Neural cell (in vitro differentiated cells): Measurements from ENCODE around the gene CWF19L2. TPM values are rescaled to one million over a fixed set of nuclear protein-coding genes. Genes with fewer than 3 reads are reported as not detected.

Experiments
- H2AFZ ChIP-seq: fragments of 200-600, 300-800 bp; sonication (generic), shearing (Covaris generic); 2 replicates; pipeline ENCODE4 v1.6.0; 2014; ENCODE audit warnings: low read depth, mild to moderate bottlenecking, antibody characterized with exemption, low read length, moderate library complexity
- H3F3A ChIP-seq: fragments of 200-600 bp; shearing (Covaris generic); 2 replicates; pipeline ENCODE4 v1.6.1; 2016; ENCODE audit warnings: mild to moderate bottlenecking, moderate library complexity, mixed read lengths, antibody characterized with exemption, low read length; ENCODE audit not compliant: insufficient read depth, poor library complexity, severe bottlenecking
- H3K27ac ChIP-seq: fragments of 200-600, 300-800 bp; sonication (generic), shearing (Covaris generic); 2 replicates; pipeline ENCODE4 v1.5.1; 2014; ENCODE audit warnings: mild to moderate bottlenecking, low read length, moderate library complexity
- H3K27me3 ChIP-seq: fragments of 300-800, 200-600 bp; sonication (generic), shearing (Covaris generic); 2 replicates; pipeline ENCODE4 v1.6.0; 2014; ENCODE audit warnings: mild to moderate bottlenecking, low read depth, low read length, moderate library complexity; ENCODE audit not compliant: insufficient read depth
- H3K36me3 ChIP-seq: fragments of 300-800, 200-600 bp; sonication (generic), shearing (Covaris generic); 2 replicates; pipeline ENCODE4 v1.5.1; 2014; ENCODE audit warnings: mild to moderate bottlenecking, antibody characterized with exemption, low read length, moderate library complexity; ENCODE audit not compliant: insufficient read depth
- H3K4me2 ChIP-seq: fragments of 300-800, 200-600 bp; sonication (generic), shearing (Covaris generic); 2 replicates; pipeline ENCODE4 v1.6.0; 2014; ENCODE audit warnings: mild to moderate bottlenecking, low read length
- H3K4me3 ChIP-seq: fragments of 300-800, 200-600 bp; sonication (generic), shearing (Covaris generic); 2 replicates; pipeline ENCODE4 v1.5.1; 2014; ENCODE audit warnings: mild to moderate bottlenecking, low read length, moderate library complexity
- H3K79me2 ChIP-seq: fragments of 200-600 bp; shearing (Covaris generic); replicated peaks from 2 replicates; pipeline ENCODE4 v1.6.0; 2014; ENCODE audit warnings: mild to moderate bottlenecking, low read length, moderate library complexity; ENCODE audit not compliant: insufficient read depth
- H3K9ac ChIP-seq: fragments of 300-800, 200-600 bp; sonication (generic), shearing (Covaris generic); 2 replicates; pipeline ENCODE4 v1.6.1; 2016; ENCODE audit warnings: mild to moderate bottlenecking, low read length, mixed read lengths
- H3K9me2 ChIP-seq: fragments of 200-600 bp; shearing (Covaris generic); 2 replicates; pipeline ENCODE4 v1.6.1; 2016; ENCODE audit warnings: mild to moderate bottlenecking, low read length, mixed read lengths; ENCODE audit not compliant: insufficient read depth
- H3K9me3 ChIP-seq: fragments of 200-600, 300-800 bp; sonication (generic), shearing (Covaris generic); 2 replicates; pipeline ENCODE4 v1.6.1; 2016; ENCODE audit warnings: mild to moderate bottlenecking, mixed run types, low read length, moderate library complexity, mixed read lengths
- H4K20me1 ChIP-seq: fragments of 200-600 bp; shearing (Covaris generic); 2 replicates; pipeline ENCODE4 v1.6.1; 2016; ENCODE audit warnings: mild to moderate bottlenecking, mixed run types; ENCODE audit not compliant: insufficient read depth
- EP300 ChIP-seq: fragments of 450-650 bp; conservative IDR thresholded peaks from 2 replicates; pipeline ENCODE4 v1.6.1; 2014; ENCODE audit warnings: antibody characterized with exemption, mild to moderate bottlenecking, moderate library complexity; ENCODE audit not compliant: poor library complexity, severe bottlenecking
- EZH2 ChIP-seq: fragments of 200-600, 300-800 bp; shearing (Covaris generic), sonication (generic); IDR thresholded peaks from 2 replicates; pipeline ENCODE4 v1.6.1; 2014; ENCODE audit warnings: antibody characterized with exemption, low read length, borderline replicate concordance, mild to moderate bottlenecking; ENCODE audit not compliant: insufficient read depth, poor library complexity, severe bottlenecking
- MXI1 ChIP-seq: fragments of 450-650 bp; conservative IDR thresholded peaks from 2 replicates; pipeline ENCODE4 v1.6.1; 2014; ENCODE audit warnings: antibody characterized with exemption, mild to moderate bottlenecking; ENCODE audit not compliant: poor library complexity, severe bottlenecking
- POLR2AphosphoS5 ChIP-seq: IDR thresholded peaks from 2 replicates; pipeline ENCODE4 v1.6.1; 2012
- RAD21 ChIP-seq: fragments of 450-650 bp; conservative IDR thresholded peaks from 2 replicates; pipeline ENCODE4 v1.6.1; 2014; ENCODE audit warnings: antibody characterized with exemption, mild to moderate bottlenecking, moderate library complexity
- REST ChIP-seq: IDR thresholded peaks from 2 replicates; pipeline ENCODE4 v1.6.1; 2012; ENCODE audit warnings: borderline replicate concordance
- SMC3 ChIP-seq: fragments of 450-650 bp; conservative IDR thresholded peaks from 2 replicates; pipeline ENCODE4 v1.6.1; 2014; ENCODE audit warnings: antibody characterized with exemption, mild to moderate bottlenecking, moderate library complexity; ENCODE audit not compliant: poor library complexity
- TAF1 ChIP-seq: IDR thresholded peaks from 2 replicates; pipeline ENCODE4 v1.6.1; 2012; ENCODE audit warnings: low read depth
- polyA plus RNA-seq: library from polyadenylated mRNA; depleted of rRNA; stranded (reverse); fragments of >200 nt; gene quantifications from 2 replicates; pipeline ENCODE4 v1.2.3, GENCODE V29; 2014
- TF ChIP-seq, protein P1 (sequence below): fragments of 450-650 bp; IDR thresholded peaks from 2 replicates; pipeline ENCODE4 v1.5.1; 2014; ENCODE audit warnings: antibody characterized with exemption, mild to moderate bottlenecking, moderate library complexity; ENCODE audit not compliant: poor library complexity, severe bottlenecking

CWF19L2 gene
- polyA plus RNA-seq, 1 donor from 2014 or later = 4.9 TPM

DNA sequence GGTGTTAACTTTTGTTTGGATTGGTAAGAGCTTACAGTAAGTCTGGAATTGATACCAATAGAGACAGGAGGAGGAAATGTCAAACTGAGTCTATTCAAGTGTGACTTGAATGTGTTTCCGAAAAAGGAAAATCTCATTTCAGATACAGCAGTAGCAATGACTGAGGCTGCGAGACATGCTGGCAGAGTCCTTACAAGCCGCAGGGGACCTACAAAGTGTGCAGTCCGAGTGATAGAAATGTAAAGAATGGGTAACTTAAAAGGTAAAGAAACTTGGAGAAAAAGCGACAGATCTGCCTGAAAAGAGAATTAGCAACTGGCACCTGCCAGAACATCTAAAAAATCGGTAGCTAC, 444 bp downstream of the CWF19L2 start:
- Histone ChIP-seq H3K9me2 (no peaks in the 10 kb centered on the region), H3K4me2 (peak overlapping the region; percentile 97), H3K9ac (peak overlapping the region; percentile 64), H3K27ac (peak overlapping the region; percentile 2), H3K79me2 (peaks cover 20% of the 10 kb centered on the region), H3K4me3 (peak overlapping the region; percentile 72), H3K36me3 (no peaks in the 10 kb centered on the region), H3K27me3 (no peaks in the 10 kb centered on the region), H2AFZ (peak overlapping the region; percentile 92), H3F3A (no peaks in the 10 kb centered on the region), H4K20me1 (no peaks in the 10 kb centered on the region), H3K9me3 (no peaks in the 10 kb centered on the region)
- TF ChIP-seq POLR2AphosphoS5 (no peak), REST (no peak), EP300 (no peak), SMC3 (no peak), MXI1 (no peak), RAD21 (no peak), EZH2 (no peak), TAF1 (no peak)
- TF ChIP-seq, protein P1, sequence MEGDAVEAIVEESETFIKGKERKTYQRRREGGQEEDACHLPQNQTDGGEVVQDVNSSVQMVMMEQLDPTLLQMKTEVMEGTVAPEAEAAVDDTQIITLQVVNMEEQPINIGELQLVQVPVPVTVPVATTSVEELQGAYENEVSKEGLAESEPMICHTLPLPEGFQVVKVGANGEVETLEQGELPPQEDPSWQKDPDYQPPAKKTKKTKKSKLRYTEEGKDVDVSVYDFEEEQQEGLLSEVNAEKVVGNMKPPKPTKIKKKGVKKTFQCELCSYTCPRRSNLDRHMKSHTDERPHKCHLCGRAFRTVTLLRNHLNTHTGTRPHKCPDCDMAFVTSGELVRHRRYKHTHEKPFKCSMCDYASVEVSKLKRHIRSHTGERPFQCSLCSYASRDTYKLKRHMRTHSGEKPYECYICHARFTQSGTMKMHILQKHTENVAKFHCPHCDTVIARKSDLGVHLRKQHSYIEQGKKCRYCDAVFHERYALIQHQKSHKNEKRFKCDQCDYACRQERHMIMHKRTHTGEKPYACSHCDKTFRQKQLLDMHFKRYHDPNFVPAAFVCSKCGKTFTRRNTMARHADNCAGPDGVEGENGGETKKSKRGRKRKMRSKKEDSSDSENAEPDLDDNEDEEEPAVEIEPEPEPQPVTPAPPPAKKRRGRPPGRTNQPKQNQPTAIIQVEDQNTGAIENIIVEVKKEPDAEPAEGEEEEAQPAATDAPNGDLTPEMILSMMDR = no peak

DNA sequence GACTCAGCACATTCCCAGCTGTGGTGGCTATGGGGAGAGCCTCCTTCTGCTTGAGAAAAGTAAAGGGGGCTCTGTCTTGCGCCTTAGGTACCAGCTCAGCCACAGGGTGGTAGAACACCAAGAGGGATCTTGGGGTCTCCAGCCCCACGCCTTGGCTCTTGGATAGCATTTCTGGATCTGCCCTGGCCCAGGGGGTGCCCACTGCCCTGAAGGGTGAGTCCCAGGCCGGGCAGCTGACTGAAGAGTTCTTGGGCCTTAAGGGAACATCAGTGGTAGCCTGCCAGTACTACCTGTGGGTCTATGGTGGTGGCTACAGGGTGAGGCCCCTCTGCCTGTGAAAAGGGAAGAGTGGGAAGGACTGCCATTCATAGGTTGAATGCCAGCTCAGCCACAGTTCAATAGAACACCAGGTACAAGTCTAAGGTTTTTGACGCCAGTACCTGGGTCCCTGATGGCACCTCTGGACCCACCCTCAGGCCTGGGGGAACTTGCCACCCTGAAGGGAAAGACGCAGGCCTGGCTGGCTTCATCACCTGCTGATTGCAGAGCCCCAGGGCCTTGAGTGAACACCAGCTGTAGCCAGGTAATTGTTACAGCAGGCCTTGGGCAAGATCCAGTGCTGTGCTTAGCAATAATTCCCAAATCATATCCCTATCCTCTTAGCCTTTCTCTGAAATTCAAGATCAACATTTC, 3.9 kb downstream of the CWF19L2 start:
- H3K27ac ChIP-seq = no peak overlapping the region
- no peaks in the 10 kb centered on the region for H3K27me3 ChIP-seq
- H3K36me3 ChIP-seq = no peaks in the 10 kb centered on the region
- H2AFZ ChIP-seq = no peak overlapping the region
- H3K4me2 ChIP-seq = no peak overlapping the region
- H3K9ac ChIP-seq = no peak overlapping the region
- H4K20me1 ChIP-seq = no peaks in the 10 kb centered on the region
- H3K79me2 ChIP-seq = peaks cover 28% of the 10 kb centered on the region
- no peaks in the 10 kb centered on the region for H3F3A ChIP-seq
- no peaks in the 10 kb centered on the region for H3K9me2 ChIP-seq
- no peaks in the 10 kb centered on the region for H3K9me3 ChIP-seq
- TF ChIP-seq RAD21 = no peak
- TF ChIP-seq, protein P1 = no peak
- TF ChIP-seq EP300 = no peak
- no peak overlapping the region for H3K4me3 ChIP-seq
